ENCODE results near the gene SCG3. TPM values are rescaled to one million over a fixed set of nuclear protein-coding genes. Genes with fewer than 3 reads are reported as not detected.

SCG3 gene
- total RNA-seq, 1 donor from 2014 or later, result not detected

GRCh38 chr15:51677452-51677851 lies 3.9 kb upstream of the SCG3 start:
- no peak for DNase-seq (ENCODE audit: low read depth, low spot score)

- no peak for DNase-seq (ENCODE audit: low read depth, low spot score)
Observed at GRCh38 chr15:51678096-51678495, 3.2 kb upstream of the SCG3 start.

DNA sequence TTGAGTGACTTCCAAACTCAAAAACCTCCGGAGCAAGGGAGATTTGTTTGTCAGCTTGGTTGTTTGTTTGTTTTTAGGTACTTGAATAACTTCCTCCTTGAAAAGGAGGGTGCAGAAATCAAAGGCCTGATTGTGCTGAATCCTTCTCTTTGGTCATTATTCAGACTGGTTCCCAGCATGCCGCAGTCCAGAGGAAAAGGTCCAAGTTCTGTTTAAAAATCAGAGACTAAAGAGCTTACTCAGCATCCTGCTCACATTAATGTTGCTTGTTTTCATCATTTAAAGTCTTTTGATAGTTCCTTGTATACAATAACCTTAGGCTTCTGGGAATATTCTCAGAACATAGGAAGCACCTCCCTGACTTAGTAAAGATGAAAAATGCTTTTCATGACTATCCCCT lies 982 bp upstream of the SCG3 start:
- DNase-seq (ENCODE audit: low read depth, low spot score), result no peak

- DNase-seq (ENCODE audit: low read depth, low spot score), result no peak
Observed at GRCh38 chr15:51687565-51687964, 6.3 kb downstream of the SCG3 start.

DNA sequence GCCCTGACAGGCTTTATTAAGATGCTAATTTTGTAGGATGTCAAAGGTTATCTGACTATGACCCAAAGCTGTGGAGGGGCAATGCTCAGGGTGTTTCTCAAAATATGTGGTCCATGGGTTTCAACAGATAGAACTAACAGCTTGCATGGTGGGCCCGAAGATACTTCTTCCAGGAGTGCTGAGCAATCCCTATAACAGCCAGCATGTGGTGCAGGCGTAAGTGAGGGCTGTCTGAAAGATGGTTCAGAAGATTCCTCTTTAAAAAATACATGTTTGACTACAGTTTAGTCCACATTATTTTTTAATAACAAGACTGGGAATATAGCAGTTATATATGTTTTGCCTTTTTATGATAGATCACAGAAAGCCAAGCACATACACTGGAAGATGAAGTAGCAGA lies 7.6 kb downstream of the SCG3 start:
- DNase-seq (ENCODE audit: low read depth, low spot score), result no peak

GRCh38 chr15:51692154-51692553 lies 10.9 kb downstream of the SCG3 start:
- DNase-seq (ENCODE audit: low read depth, low spot score), result no peak

DNA sequence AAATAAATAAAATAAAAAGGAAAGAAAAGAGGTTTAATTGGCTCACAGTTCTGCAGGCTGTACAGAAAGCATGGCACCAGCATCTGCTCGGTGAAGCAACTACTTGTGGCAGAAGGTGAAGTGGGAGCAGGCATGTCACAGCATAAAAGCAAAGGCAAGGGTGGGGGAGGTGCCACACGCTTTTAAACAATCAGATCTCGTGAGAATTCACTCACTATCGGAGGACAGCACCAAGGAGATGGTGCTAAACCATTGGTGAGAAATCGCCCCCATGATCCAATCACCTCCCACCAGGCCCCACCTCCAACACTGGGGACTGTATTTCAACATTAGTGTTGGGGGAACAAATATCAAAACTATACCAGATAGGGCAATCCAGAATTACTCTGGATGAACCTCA lies 15.3 kb downstream of the SCG3 start:
- no peak for DNase-seq (ENCODE audit: low read depth, low spot score)

DNA sequence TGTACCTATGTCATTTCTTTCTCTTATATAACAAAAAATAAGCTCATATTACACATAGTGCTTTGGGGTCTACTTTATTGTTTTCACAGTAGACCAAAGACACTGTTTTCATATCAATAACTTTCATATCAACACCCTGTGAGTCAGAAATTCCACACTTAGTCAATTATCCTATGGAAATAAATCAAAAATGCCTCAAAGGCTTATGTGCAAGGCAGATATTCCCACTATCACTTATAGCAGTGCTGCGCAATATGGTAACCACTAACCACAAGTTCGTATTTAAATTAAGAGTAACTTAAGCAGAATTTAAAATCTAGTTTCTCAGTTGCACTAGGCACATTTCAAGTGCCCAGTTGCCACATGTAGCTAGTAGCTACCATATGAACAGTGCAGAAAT lies 15.9 kb downstream of the SCG3 start:
- DNase-seq (ENCODE audit: low read depth, low spot score), result no peak

DNA sequence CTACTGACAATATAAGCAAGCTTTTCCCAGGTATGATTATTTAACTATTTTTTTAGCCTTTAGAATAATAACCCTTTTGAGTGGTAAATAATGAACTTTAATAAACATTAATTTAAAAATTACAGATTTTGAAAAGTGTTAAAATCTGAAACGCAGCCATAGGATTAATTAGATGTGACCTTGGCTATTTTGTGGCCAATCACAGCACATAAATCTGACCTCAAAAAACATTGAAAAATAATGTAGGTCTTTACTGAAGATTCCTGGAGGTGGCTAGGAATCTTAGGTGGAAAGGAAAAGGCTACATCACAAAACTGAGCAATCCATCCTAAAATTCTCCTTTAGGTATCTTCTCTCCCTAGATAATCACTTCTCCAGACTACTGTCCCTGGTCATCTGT lies 18.1 kb downstream of the SCG3 start:
- no peak for DNase-seq (ENCODE audit: low read depth, low spot score)

- DNase-seq (ENCODE audit: low read depth, low spot score), result no peak
Observed at GRCh38 chr15:51702710-51703109, 21.4 kb downstream of the SCG3 start.

- no peak for DNase-seq (ENCODE audit: low read depth, low spot score)
Observed at GRCh38 chr15:51706291-51706690, 25.0 kb downstream of the SCG3 start.

DNA sequence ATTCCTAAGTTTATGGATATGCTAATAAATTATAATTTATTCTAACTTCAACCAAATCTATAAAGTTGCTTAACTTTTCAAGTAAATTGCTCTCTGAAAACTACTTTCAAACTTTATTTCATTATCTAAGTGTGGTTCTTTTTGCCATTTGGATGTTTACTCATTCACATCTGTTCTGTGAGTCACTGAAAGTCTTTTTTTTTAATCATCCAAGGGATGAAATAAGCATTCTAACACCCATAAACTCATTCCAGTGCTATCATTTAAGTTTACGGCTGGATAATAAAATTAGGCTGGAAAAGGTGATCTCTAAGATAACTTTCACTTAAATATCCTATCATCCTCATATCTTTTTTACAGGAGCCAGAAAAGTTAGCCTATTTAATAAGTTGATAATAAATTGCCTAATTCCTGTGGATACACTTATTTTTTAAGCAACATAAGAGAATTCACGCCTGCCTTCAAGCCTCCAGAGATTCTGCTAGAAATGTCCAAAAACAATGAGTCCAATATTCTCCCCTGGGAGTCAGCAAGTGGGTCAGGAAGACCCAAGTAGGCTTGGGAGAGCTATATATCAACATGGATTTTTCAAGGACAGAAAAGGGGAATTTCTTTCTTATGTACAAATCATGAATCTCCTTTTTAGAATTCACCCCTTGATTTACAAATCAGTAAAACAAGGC lies 25.8 kb downstream of the SCG3 start:
- DNase-seq (ENCODE audit: low read depth, low spot score), result no peak

DNA sequence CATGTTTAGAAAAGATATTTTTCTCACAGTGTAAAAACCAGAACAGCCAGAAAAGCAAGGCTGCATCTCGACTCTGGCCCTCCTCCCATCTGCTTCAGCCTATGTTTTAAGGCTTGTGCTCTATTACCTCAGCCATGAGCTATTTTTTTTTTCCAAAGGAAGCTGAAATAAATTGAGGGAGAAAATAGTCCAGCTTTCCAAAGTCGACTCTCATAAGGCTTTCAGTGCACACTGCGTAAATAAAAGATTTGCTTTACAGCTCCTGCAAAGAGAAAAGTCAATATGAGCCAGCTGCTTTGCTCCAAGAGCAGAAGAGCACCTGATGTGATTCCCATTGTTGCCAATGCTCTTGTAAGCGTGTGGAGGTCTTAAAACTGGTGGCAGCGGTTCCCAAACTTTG lies 26.7 kb downstream of the SCG3 start:
- no peak for DNase-seq (ENCODE audit: low read depth, low spot score)

DNA sequence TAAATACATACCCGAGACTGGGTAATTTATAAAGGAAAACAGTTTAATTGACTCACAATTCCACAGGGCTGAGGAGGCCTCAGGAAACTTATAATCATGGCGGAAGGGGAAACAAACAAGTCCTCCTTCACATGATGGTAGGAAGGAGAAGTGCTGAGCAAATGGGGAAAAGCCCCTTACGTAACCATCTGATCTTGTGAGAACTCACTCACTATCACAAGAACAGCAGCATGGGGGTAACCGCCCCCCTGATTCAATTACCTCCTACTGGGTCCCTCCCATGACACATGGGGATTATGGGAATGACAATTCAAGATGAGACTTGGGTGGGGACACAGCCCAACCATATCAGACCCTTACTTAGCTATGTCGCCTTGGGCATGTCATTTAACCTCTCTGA lies 27.7 kb downstream of the SCG3 start:
- DNase-seq (ENCODE audit: low read depth, low spot score), result no peak

- DNase-seq (ENCODE audit: low read depth, low spot score), result no peak
Observed at GRCh38 chr15:51714162-51714561, 32.9 kb downstream of the SCG3 start.

DNA sequence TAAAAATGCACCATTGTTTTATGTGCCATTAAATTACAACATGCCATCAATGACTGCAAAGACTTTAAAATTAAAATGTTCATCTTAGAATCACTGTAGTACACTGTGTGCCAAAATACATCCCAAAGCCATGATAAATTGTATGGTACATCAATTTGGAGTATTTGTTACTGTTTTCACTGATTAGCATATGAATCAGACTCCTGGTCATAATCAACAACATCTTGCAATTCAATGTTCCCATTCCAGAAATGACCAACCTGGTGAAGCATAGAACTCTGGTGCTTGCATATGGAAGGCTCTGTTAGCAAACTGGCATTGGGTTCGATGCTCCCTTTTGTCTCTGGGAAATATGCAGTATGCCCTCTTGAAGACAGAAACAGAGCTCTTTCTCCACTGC lies 33.6 kb downstream of the SCG3 start:
- DNase-seq (ENCODE audit: low read depth, low spot score), result no peak

- DNase-seq (ENCODE audit: low read depth, low spot score), result no peak
Observed at GRCh38 chr15:51718219-51718618, 36.9 kb downstream of the SCG3 start.

GRCh38 chr15:51718746-51719145 lies 37.4 kb downstream of the SCG3 start:
- DNase-seq (ENCODE audit: low read depth, low spot score), result no peak

DNA sequence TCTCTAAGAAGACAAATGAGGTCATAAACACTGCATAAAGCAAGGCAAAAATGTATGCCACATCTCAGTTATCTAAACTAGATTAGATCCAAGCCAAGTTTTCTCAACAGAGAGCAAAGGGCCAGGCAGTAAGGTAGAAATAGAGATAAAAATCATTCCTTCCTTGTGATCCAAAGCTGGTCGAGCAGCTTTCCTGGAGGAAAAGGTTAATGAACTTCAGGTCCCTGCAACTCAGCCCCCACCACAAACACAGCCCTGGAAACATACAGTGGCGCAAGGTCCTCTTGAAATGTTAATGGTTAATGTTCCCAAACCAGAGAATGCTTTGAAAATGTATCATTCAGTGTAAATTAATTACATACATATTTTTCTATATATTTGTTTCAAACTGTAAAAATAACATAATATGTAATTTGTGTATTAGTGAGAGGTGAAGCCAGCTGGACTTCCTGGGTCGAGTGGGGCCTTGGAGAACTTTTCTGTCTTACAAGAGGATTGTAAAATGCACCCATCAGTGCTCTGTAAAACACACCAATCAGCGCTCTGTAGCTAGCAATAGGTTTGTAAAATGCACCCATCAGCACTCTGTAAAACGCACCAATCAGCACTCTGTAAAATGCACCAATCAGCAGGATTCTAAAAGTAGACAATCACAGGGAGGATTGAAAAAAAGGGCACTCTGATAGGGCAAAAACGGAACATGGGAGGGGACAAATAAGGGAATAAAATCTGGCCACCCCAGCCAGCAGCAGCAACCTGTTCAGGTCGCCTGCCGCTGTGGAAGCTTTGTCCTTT lies 39.1 kb downstream of the SCG3 start:
- DNase-seq (ENCODE audit: low read depth, low spot score), result no peak

DNA sequence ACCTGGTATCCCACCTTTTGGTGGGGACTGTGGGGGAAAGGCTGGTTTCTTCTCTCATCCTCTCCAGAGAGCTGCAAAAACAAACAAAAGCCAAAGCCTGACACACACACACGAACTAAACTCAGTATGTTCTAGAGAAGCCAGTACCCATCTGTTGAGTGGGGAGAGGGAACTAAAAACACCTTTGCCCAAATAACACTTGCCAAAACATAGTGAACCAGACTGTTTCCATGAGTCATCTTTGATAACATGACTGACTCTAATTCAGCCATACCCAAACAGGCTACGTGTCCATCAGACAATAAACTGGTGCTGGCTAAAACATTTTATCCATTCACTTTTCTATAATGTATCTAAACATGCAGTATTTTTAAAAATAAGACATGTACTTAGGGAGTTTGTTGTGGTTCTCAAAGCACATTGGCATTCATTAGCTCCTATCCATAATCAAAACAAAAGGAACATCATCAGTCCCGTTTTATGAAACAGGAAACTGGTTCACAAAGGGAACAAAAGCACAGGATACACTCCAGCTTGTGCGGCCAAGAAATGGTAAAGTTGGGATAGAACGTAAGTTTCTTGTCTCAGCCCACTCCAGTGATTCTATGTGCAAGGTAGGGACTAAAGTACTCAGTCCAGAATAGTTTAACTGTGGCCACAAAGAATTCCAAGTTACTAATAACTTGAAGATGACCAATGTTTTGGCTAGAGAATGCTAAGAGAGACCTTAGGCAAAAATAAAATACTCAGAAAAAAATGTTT lies 40.1 kb downstream of the SCG3 start:
- DNase-seq (ENCODE audit: low read depth, low spot score), result peak; percentile 45

GRCh38 chr15:51724199-51724598 lies 42.9 kb downstream of the SCG3 start:
- no peak for DNase-seq (ENCODE audit: low read depth, low spot score)

GRCh38 chr15:51724673-51725072 lies 43.4 kb downstream of the SCG3 start:
- no peak for DNase-seq (ENCODE audit: low read depth, low spot score)

Measured in pulmonary artery endothelial cell (primary cell).